Measurements from ENCODE around the gene BAK1.

Gene BAK1

GRCh38 chr6:33579828-33580714, at the start of gene BAK1:
Gene BAK1 (minus strand): TSS chr6:33580276. CDS start chr6:33577604, 2,672 bp downstream.
- DNase-seq, result peak; percentile 93

GRCh38 chr6:33628401-33628964, 48.4 kb upstream of the BAK1 start:
- DNase-seq, result no peak

GRCh38 chr6:33627876-33628275, 47.8 kb upstream of the BAK1 start:
- DNase-seq, result no peak

- no peak for DNase-seq
Observed at GRCh38 chr6:33624856-33625255, 44.8 kb upstream of the BAK1 start.

GRCh38 chr6:33623895-33624381, 43.9 kb upstream of the BAK1 start:
- no peak for DNase-seq

GRCh38 chr6:33622456-33623431, 42.7 kb upstream of the BAK1 start:
- DNase-seq, result no peak

GRCh38 chr6:33621711-33622388, 41.8 kb upstream of the BAK1 start:
- peak; percentile 68 for DNase-seq

GRCh38 chr6:33620856-33621710, 41.0 kb upstream of the BAK1 start, which contains the start of gene ITPR3:
Gene ITPR3 (plus strand): TSS chr6:33621322. CDS start chr6:33621603, 281 bp downstream.
- DNase-seq, result peak; percentile 57

- peak; percentile 65 for DNase-seq
Observed at GRCh38 chr6:33620158-33620855, 40.2 kb upstream of the BAK1 start.

- DNase-seq, result no peak
Observed at GRCh38 chr6:33619166-33619840, 39.2 kb upstream of the BAK1 start.

- no peak for DNase-seq
Observed at GRCh38 chr6:33616913-33617312, 36.8 kb upstream of the BAK1 start.

- no peak for DNase-seq
Observed at GRCh38 chr6:33616113-33616512, 36.0 kb upstream of the BAK1 start.

GRCh38 chr6:33613795-33614168, 33.7 kb upstream of the BAK1 start:
- no peak for DNase-seq

GRCh38 chr6:33613146-33613794, 33.2 kb upstream of the BAK1 start:
- no peak for DNase-seq

GRCh38 chr6:33610779-33611732, 31.0 kb upstream of the BAK1 start:
- peak; percentile 54 for DNase-seq

- no peak for DNase-seq
Observed at GRCh38 chr6:33610067-33610466, 30.0 kb upstream of the BAK1 start.

- DNase-seq, result no peak
Observed at GRCh38 chr6:33609528-33609927, 29.5 kb upstream of the BAK1 start.

GRCh38 chr6:33609019-33609418, 28.9 kb upstream of the BAK1 start:
- no peak for DNase-seq

All from right hindlimb (tissue), 1 donor.